ENCODE results near the gene KIF19. TPM values are rescaled to one million over a fixed set of nuclear protein-coding genes. Genes with fewer than 3 reads are reported as not detected.
"Not testable (repeated sequence)": the region's sequence is repeated elsewhere in the genome, so short reads cannot be mapped to it uniquely, and the experiment has no call there.

The KIF19 gene
- total RNA-seq, 2 donors from 2014 or later: 0.36 to 0.62 TPM

- TF ChIP-seq POLR2A (IDR thresholded peaks at IDR 0.05): no peak
- TF ChIP-seq CTCF (IDR thresholded peaks at IDR 0.05): no peak
- no peak for TF ChIP-seq POLR2AphosphoS5 (IDR thresholded peaks at IDR 0.05)
- Histone ChIP-seq H3K4me3 (no peak overlapping the region), H3K4me1 (replicated peaks) (no peaks in the 10 kb centered on the region), H3K27me3 (replicated peaks; ENCODE audit: insufficient read depth) (no peaks in the 10 kb centered on the region), H3K36me3 (no peaks in the 10 kb centered on the region), H3K9me3 (no peaks in the 10 kb centered on the region), H3K27ac (no peak overlapping the region)
- 94% methylated on average over 17 of the region's 20 CpGs for WGBS
- intact Hi-C loops (cut with DNase I): no loop called here
- no peak for DNase-seq (ENCODE audit: low spot score)
These were observed 44.2 kb upstream of the KIF19 start for GRCh38 chr17:74281799-74282198.

GRCh38 chr17:74282274-74282586 is 43.8 kb upstream of the KIF19 start:
- H3K9me3 ChIP-seq; H3K27ac ChIP-seq; DNase-seq (ENCODE audit: low spot score); H3K4me1 ChIP-seq (replicated peaks); H3K27me3 ChIP-seq (replicated peaks; ENCODE audit: insufficient read depth); H3K36me3 ChIP-seq; H3K4me3 ChIP-seq; intact Hi-C loops (cut with DNase I): not testable (repeated sequence)
- 95% methylated on average over 4 of the region's 4 CpGs for WGBS

GRCh38 chr17:74282587-74283370 is 43.2 kb upstream of the KIF19 start:
- H3K4me1 ChIP-seq (replicated peaks): no peaks in the 10 kb centered on the region
- no peaks in the 10 kb centered on the region for H3K27me3 ChIP-seq (replicated peaks; ENCODE audit: insufficient read depth)
- H3K27ac ChIP-seq: no peak overlapping the region
- H3K4me3 ChIP-seq: no peak overlapping the region
- H3K9me3 ChIP-seq: no peaks in the 10 kb centered on the region
- TF ChIP-seq POLR2AphosphoS5 (IDR thresholded peaks at IDR 0.05): no peak
- no peaks in the 10 kb centered on the region for H3K36me3 ChIP-seq
- DNase-seq (ENCODE audit: low spot score): no peak
- 44% methylated on average over 9 of the region's 9 CpGs for WGBS
- intact Hi-C loops (cut with DNase I): no loop called here

GRCh38 chr17:74283371-74283673 is 42.7 kb upstream of the KIF19 start:
- Histone ChIP-seq H3K4me1 (replicated peaks) (no peaks in the 10 kb centered on the region), H3K4me3 (no peak overlapping the region), H3K9me3 (no peaks in the 10 kb centered on the region), H3K27me3 (replicated peaks; ENCODE audit: insufficient read depth) (no peaks in the 10 kb centered on the region), H3K27ac (no peak overlapping the region), H3K36me3 (no peaks in the 10 kb centered on the region)
- intact Hi-C loops (cut with DNase I): no loop called here
- DNase-seq (ENCODE audit: low spot score): no peak
- WGBS: 85% methylated on average over 4 of the region's 4 CpGs
- no peak for TF ChIP-seq CTCF (IDR thresholded peaks at IDR 0.05)

GRCh38 chr17:74287031-74287602 is 38.9 kb upstream of the KIF19 start:
- no peaks in the 10 kb centered on the region for H3K9me3 ChIP-seq
- no peaks in the 10 kb centered on the region for H3K27me3 ChIP-seq (replicated peaks; ENCODE audit: insufficient read depth)
- 91% methylated on average over 14 of the region's 14 CpGs for WGBS
- H3K4me1 ChIP-seq (replicated peaks): no peaks in the 10 kb centered on the region
- intact Hi-C loops (cut with DNase I): no loop called here
- no peak for DNase-seq (ENCODE audit: low spot score)
- H3K27ac ChIP-seq: no peak overlapping the region
- H3K36me3 ChIP-seq: no peaks in the 10 kb centered on the region
- TF ChIP-seq POLR2A (IDR thresholded peaks at IDR 0.05) (no peak), CTCF (IDR thresholded peaks at IDR 0.05) (no peak), POLR2AphosphoS5 (IDR thresholded peaks at IDR 0.05) (no peak)
- no peak overlapping the region for H3K4me3 ChIP-seq

- Histone ChIP-seq H3K4me3 (no peak overlapping the region), H3K27ac (no peak overlapping the region), H3K27me3 (replicated peaks; ENCODE audit: insufficient read depth) (no peaks in the 10 kb centered on the region), H3K36me3 (no peaks in the 10 kb centered on the region), H3K9me3 (no peaks in the 10 kb centered on the region), H3K4me1 (replicated peaks) (no peaks in the 10 kb centered on the region)
- WGBS: 78% methylated on average over 5 of the region's 5 CpGs
- DNase-seq (ENCODE audit: low spot score): no peak
- no peak for TF ChIP-seq CTCF (IDR thresholded peaks at IDR 0.05)
- no peak for TF ChIP-seq POLR2A (IDR thresholded peaks at IDR 0.05)
- TF ChIP-seq POLR2AphosphoS5 (IDR thresholded peaks at IDR 0.05): no peak
- intact Hi-C loops (cut with DNase I): no loop called here
These were observed 37.2 kb upstream of the KIF19 start for GRCh38 chr17:74288785-74289184.
